DOHH2 (cell line): ENCODE measurements around the gene C11orf68.

Experiments used
- CTCF ChIP-seq: fragments of 200-600 bp; sonication (generic); IDR thresholded peaks from one replicate; pipeline ENCODE4 v1.5.1; 2014; ENCODE audit warnings: antibody characterized with exemption, mild to moderate bottlenecking, low read depth, low read length; ENCODE audit not compliant: poor library complexity, severe bottlenecking
- EZH2phosphoT487 ChIP-seq: fragments of 200-600 bp; sonication (generic); IDR thresholded peaks from 2 replicates; pipeline ENCODE4 v1.6.1; 2017; ENCODE audit warnings: borderline replicate concordance, mild to moderate bottlenecking, antibody characterized with exemption, low read length, moderate library complexity, mixed read lengths

GRCh38 chr11:65880027-65880426 lies 38.8 kb downstream of the C11orf68 start:
- no peak for TF ChIP-seq CTCF
- no peak for TF ChIP-seq EZH2phosphoT487
